RWPE2 (cell line): ENCODE data around the gene RAD51AP1.
"Not testable (repeated sequence)": the region's sequence is repeated elsewhere in the genome, so short reads cannot be mapped to it uniquely, and the experiment has no call there.

Experiments used
- ATAC-seq: fragments of 200-7000 bp; cut with Tn5 transposase; 3 replicates; pipeline ENCODE4 v1.9.1; 2021; ENCODE audit warnings: low read depth
- DNase-seq: peaks from one replicate; pipeline ENCODE4 v3.0.0-alpha.2; 2020; ENCODE audit warnings: low spot score
- H3K27ac ChIP-seq: fragments of 450-650 bp; 2 replicates; pipeline ENCODE4 v1.5.1; 2017; ENCODE audit warnings: mild to moderate bottlenecking; ENCODE audit not compliant: poor library complexity, severe bottlenecking
- H3K27me3 ChIP-seq: fragments of 250-450 bp; sonication (Bioruptor Pico); 2 replicates; pipeline ENCODE4 v1.5.1; 2021; ENCODE audit warnings: mild to moderate bottlenecking, moderate library complexity; ENCODE audit not compliant: insufficient read depth, poor library complexity, severe bottlenecking
- H3K36me3 ChIP-seq: fragments of 250-450 bp; sonication (Bioruptor Pico); 2 replicates; pipeline ENCODE4 v1.5.1; 2020; ENCODE audit warnings: low read depth, mild to moderate bottlenecking, moderate library complexity
- H3K4me1 ChIP-seq: fragments of 250-450 bp; sonication (Bioruptor Pico); 2 replicates; pipeline ENCODE4 v1.5.1; 2021; ENCODE audit warnings: mild to moderate bottlenecking, moderate library complexity; ENCODE audit not compliant: insufficient read depth, poor library complexity, severe bottlenecking
- H3K4me3 ChIP-seq: fragments of 250-450 bp; sonication (Bioruptor Pico); 2 replicates; pipeline ENCODE4 v1.5.1; 2021; ENCODE audit warnings: mild to moderate bottlenecking, moderate library complexity; ENCODE audit not compliant: severe bottlenecking
- H3K9me3 ChIP-seq: fragments of 250-450 bp; sonication (Bioruptor Pico); 2 replicates; pipeline ENCODE4 v1.5.1; 2021; ENCODE audit warnings: mild to moderate bottlenecking, moderate library complexity; ENCODE audit not compliant: severe bottlenecking
- CTCF ChIP-seq: fragments of 450-650 bp; IDR thresholded peaks from one replicate; pipeline ENCODE4 v1.5.1; 2017; ENCODE audit warnings: mild to moderate bottlenecking, moderate library complexity; ENCODE audit not compliant: poor library complexity, severe bottlenecking

The RAD51AP1 gene

GRCh38 chr12:4518106-4518728, 20.5 kb upstream of the RAD51AP1 start:
- DNase-seq, result no peak
- ATAC-seq, result peak; percentile 75; the same call in 2 of the 3 replicates
- H3K27me3 ChIP-seq, result no peaks in the 10 kb centered on the region

GRCh38 chr12:4523443-4523842, 15.2 kb upstream of the RAD51AP1 start:
- not testable (repeated sequence) for H3K9me3 ChIP-seq, H3K4me1 ChIP-seq, ATAC-seq, H3K27me3 ChIP-seq, DNase-seq, H3K27ac ChIP-seq, H3K4me3 ChIP-seq
- peaks cover 73% of the 10 kb centered on the region for H3K36me3 ChIP-seq

More at GRCh38 chr12:4518106-4518728, 20.5 kb upstream of the RAD51AP1 start:
- TF ChIP-seq CTCF, result no peak
- peak overlapping the region; percentile 43 for H3K27ac ChIP-seq
- H3K4me1 ChIP-seq, result peaks cover 12% of the 10 kb centered on the region
- no peak overlapping the region for H3K4me3 ChIP-seq
- no peaks in the 10 kb centered on the region for H3K9me3 ChIP-seq
- H3K36me3 ChIP-seq, result peaks cover 58% of the 10 kb centered on the region

GRCh38 chr12:4526923-4527546, 11.7 kb upstream of the RAD51AP1 start:
- TF ChIP-seq CTCF, result peak; percentile 83
- DNase-seq, result no peak
- H3K9me3 ChIP-seq, result no peaks in the 10 kb centered on the region
- peaks cover 95% of the 10 kb centered on the region for H3K36me3 ChIP-seq
- no peaks in the 10 kb centered on the region for H3K4me1 ChIP-seq
- no peak overlapping the region for H3K4me3 ChIP-seq
- ATAC-seq, result no peak
- H3K27ac ChIP-seq, result no peak overlapping the region
- no peaks in the 10 kb centered on the region for H3K27me3 ChIP-seq

- Histone ChIP-seq H3K27me3 (no peaks in the 10 kb centered on the region), H3K4me1 (no peaks in the 10 kb centered on the region), H3K4me3 (no peak overlapping the region), H3K27ac (no peak overlapping the region), H3K9me3 (no peaks in the 10 kb centered on the region), H3K36me3 (peaks cover 94% of the 10 kb centered on the region)
- DNase-seq (no peak), ATAC-seq (no peak)
- TF ChIP-seq CTCF, result no peak
Measured at GRCh38 chr12:4530160-4530559, 8.5 kb upstream of the RAD51AP1 start.

DNA sequence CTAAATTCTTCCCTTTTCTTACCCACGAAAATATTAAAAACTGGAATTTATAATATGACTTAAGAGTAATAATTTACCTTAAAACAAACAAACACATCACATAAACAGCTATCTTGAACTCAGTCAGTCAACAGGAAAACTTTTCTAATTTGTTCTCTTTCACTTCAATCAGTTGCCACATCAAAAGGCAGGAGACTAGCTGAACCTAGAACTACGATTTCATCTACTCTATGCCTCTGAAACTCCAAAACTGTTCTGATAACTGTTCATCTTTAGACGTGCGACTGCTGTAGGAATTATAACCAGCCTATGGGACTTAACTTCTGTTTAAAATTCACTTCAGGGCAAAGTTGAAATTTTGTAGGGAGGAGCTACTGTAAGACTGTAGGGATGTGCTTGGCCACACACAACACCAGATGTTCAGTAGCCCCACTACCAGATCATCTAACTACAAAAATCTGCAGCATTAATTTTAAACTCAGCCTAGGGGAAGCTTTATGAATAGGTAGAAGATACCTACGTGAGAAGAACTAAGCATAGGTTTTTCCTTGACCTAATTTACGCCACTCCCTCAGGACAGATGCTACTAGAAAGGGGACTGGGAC, 7.6 kb upstream of the RAD51AP1 start:
- Histone ChIP-seq H3K27ac (no peak overlapping the region), H3K36me3 (peaks cover 90% of the 10 kb centered on the region), H3K4me3 (no peak overlapping the region), H3K4me1 (no peaks in the 10 kb centered on the region), H3K9me3 (no peaks in the 10 kb centered on the region), H3K27me3 (no peaks in the 10 kb centered on the region)
- no peak for TF ChIP-seq CTCF
- ATAC-seq (no peak), DNase-seq (no peak)
